Neural progenitor cell (in vitro differentiated cells): ENCODE measurements around the gene CD48. TPM values are rescaled to one million over a fixed set of nuclear protein-coding genes. Genes with fewer than 3 reads are reported as not detected.

Source experiments
- DNase-seq: peaks from one replicate; pipeline ENCODE4 v3.0.0-alpha.2; 2016; ENCODE audit warnings: low spot score
- H2AFZ ChIP-seq: fragments of 200-600 bp; sonication (generic); replicated peaks from 2 replicates; pipeline ENCODE4 v1.6.1; 2016; ENCODE audit warnings: antibody characterized with exemption
- H3F3A ChIP-seq: fragments of 200-600 bp; sonication (generic); 2 replicates; pipeline ENCODE4 v1.6.1; 2016; ENCODE audit warnings: antibody characterized with exemption, low read depth
- H3K27ac ChIP-seq: fragments of 200-600 bp; sonication (generic); 2 replicates; pipeline ENCODE4 v1.5.1; 2016; ENCODE audit warnings: mild to moderate bottlenecking
- H3K27me3 ChIP-seq: fragments of 200-600 bp; sonication (generic); 2 replicates; pipeline ENCODE4 v1.6.1; 2016; ENCODE audit warnings: mild to moderate bottlenecking, moderate library complexity
- H3K36me3 ChIP-seq: fragments of 200-600 bp; sonication (generic); 2 replicates; pipeline ENCODE4 v1.5.1; 2016
- H3K4me1 ChIP-seq: fragments of 200-600 bp; sonication (generic); 2 replicates; pipeline ENCODE4 v1.6.1; 2016; ENCODE audit warnings: mixed run types
- H3K4me2 ChIP-seq: fragments of 200-600 bp; sonication (generic); 2 replicates; pipeline ENCODE4 v1.6.1; 2016
- H3K4me3 ChIP-seq: fragments of 200-600 bp; sonication (generic); 2 replicates; pipeline ENCODE4 v1.5.1; 2016
- H3K79me2 ChIP-seq: fragments of 200-600 bp; sonication (generic); 2 replicates; pipeline ENCODE4 v1.6.1; 2016; ENCODE audit warnings: low read depth
- H3K9ac ChIP-seq: fragments of 200-600 bp; sonication (generic); 2 replicates; pipeline ENCODE4 v1.6.1; 2016
- H3K9me3 ChIP-seq: fragments of 200-600 bp; sonication (generic); 2 replicates; pipeline ENCODE4 v1.5.1; 2016; ENCODE audit warnings: low read depth
- H4K20me1 ChIP-seq: fragments of 200-600 bp; sonication (generic); 2 replicates; pipeline ENCODE4 v1.6.1; 2016; ENCODE audit warnings: low read depth
- H3K27ac Mint-ChIP-seq: 3 replicates; pipeline ENCODE4 v1.8.0; 2021; ENCODE audit warnings: mixed read lengths
- H3K27me3 Mint-ChIP-seq: 2 replicates; pipeline ENCODE4 v1.8.0; 2022; ENCODE audit warnings: low read depth, mild to moderate bottlenecking, inconsistent platforms, moderate library complexity, mixed read lengths; ENCODE audit not compliant: insufficient read depth
- H3K36me3 Mint-ChIP-seq: 3 replicates; pipeline ENCODE4 v1.8.0; 2021; ENCODE audit warnings: mixed read lengths
- H3K4me1 Mint-ChIP-seq: 3 replicates; pipeline ENCODE4 v1.8.0; 2021; ENCODE audit warnings: mixed read lengths
- H3K4me3 Mint-ChIP-seq: 3 replicates; pipeline ENCODE4 v1.8.0; 2021; ENCODE audit warnings: mild to moderate bottlenecking, moderate library complexity, mixed read lengths
- H3K9me3 Mint-ChIP-seq: 3 replicates; pipeline ENCODE4 v1.8.0; 2020; ENCODE audit warnings: mixed read lengths
- CTCF ChIP-seq: fragments of 200-600 bp; sonication (generic); IDR thresholded peaks from 2 replicates; pipeline ENCODE4 v1.5.1; 2017; ENCODE audit warnings: antibody characterized with exemption, mild to moderate bottlenecking
- EZH2 ChIP-seq: fragments of 200-600 bp; sonication (generic); IDR thresholded peaks from 2 replicates; pipeline ENCODE4 v1.6.1; 2017; ENCODE audit warnings: antibody characterized with exemption, mild to moderate bottlenecking, moderate library complexity
- EZH2phosphoT487 ChIP-seq: fragments of 200-600 bp; sonication (generic); IDR thresholded peaks from 2 replicates; pipeline ENCODE4 v1.6.1; 2017; ENCODE audit warnings: antibody characterized with exemption
- total RNA-seq: library from RNA; depleted of rRNA; stranded (reverse); fragments of >200 nt; gene quantifications from 2 replicates; pipeline ENCODE4 v1.2.3, GENCODE V29; 2015; ENCODE audit warnings: low replicate concordance

CD48 gene
- total RNA-seq, 1 donor from 2014 or later: not detected

- Histone ChIP-seq H3K4me2 (no peak overlapping the region), H3K9ac (no peak overlapping the region), H3K27ac (no peak overlapping the region), H3K79me2 (no peaks in the 10 kb centered on the region), H3K4me3 (no peak overlapping the region), H3K36me3 (no peaks in the 10 kb centered on the region), H4K20me1 (no peaks in the 10 kb centered on the region), H3K4me1 (peaks cover 3% of the 10 kb centered on the region), H2AFZ (no peak overlapping the region), H3K27me3 (no peaks in the 10 kb centered on the region), H3K9me3 (no peaks in the 10 kb centered on the region), H3F3A (no peaks in the 10 kb centered on the region)
- H3K4me3 Mint-ChIP-seq: no peak overlapping the region
- no peaks in the 10 kb centered on the region for H3K36me3 Mint-ChIP-seq
- H3K4me1 Mint-ChIP-seq: peaks cover 2% of the 10 kb centered on the region
- H3K9me3 Mint-ChIP-seq: no peaks in the 10 kb centered on the region
- no peak for DNase-seq
- TF ChIP-seq EZH2: no peak
- TF ChIP-seq CTCF: no peak
- no peak for TF ChIP-seq EZH2phosphoT487
- H3K27ac Mint-ChIP-seq: peak overlapping the region; percentile 25
- H3K27me3 Mint-ChIP-seq: peaks cover 3% of the 10 kb centered on the region
Measured at GRCh38 chr1:160676869-160677597, 34.6 kb downstream of the CD48 start.

- H3K4me3 Mint-ChIP-seq: no peak overlapping the region
- H3K36me3 Mint-ChIP-seq: no peaks in the 10 kb centered on the region
- no peak overlapping the region for H2AFZ ChIP-seq
- no peaks in the 10 kb centered on the region for H3K9me3 ChIP-seq
- no peaks in the 10 kb centered on the region for H3F3A ChIP-seq
- no peak overlapping the region for H3K27ac ChIP-seq
- no peaks in the 10 kb centered on the region for H3K36me3 ChIP-seq
- no peaks in the 10 kb centered on the region for H4K20me1 ChIP-seq
- no peak overlapping the region for H3K9ac ChIP-seq
- no peak overlapping the region for H3K27ac Mint-ChIP-seq
- H3K79me2 ChIP-seq: no peaks in the 10 kb centered on the region
- H3K27me3 Mint-ChIP-seq: no peaks in the 10 kb centered on the region
- no peak overlapping the region for H3K4me3 ChIP-seq
- H3K4me2 ChIP-seq: no peak overlapping the region
- peaks cover 7% of the 10 kb centered on the region for H3K4me1 ChIP-seq
- peak; percentile 75 for DNase-seq
- H3K4me1 Mint-ChIP-seq: no peaks in the 10 kb centered on the region
- TF ChIP-seq EZH2 (no peak), CTCF (peak; percentile 82), EZH2phosphoT487 (no peak)
- H3K27me3 ChIP-seq: no peaks in the 10 kb centered on the region
- no peaks in the 10 kb centered on the region for H3K9me3 Mint-ChIP-seq
Measured at GRCh38 chr1:160675641-160676410, 35.8 kb downstream of the CD48 start.

GRCh38 chr1:160674415-160674814 is 37.2 kb downstream of the CD48 start:
- Histone ChIP-seq H2AFZ (no peak overlapping the region), H3K9me3 (peaks cover under 1% of the 10 kb centered on the region), H3K36me3 (no peaks in the 10 kb centered on the region), H3K79me2 (no peaks in the 10 kb centered on the region), H3K27me3 (no peaks in the 10 kb centered on the region), H3K4me3 (no peak overlapping the region), H3F3A (no peaks in the 10 kb centered on the region), H3K27ac (no peak overlapping the region), H4K20me1 (no peaks in the 10 kb centered on the region), H3K4me2 (no peak overlapping the region), H3K4me1 (peaks cover 7% of the 10 kb centered on the region), H3K9ac (no peak overlapping the region)
- no peaks in the 10 kb centered on the region for H3K9me3 Mint-ChIP-seq
- no peak overlapping the region for H3K27ac Mint-ChIP-seq
- TF ChIP-seq EZH2phosphoT487: no peak
- no peak for TF ChIP-seq CTCF
- no peak for TF ChIP-seq EZH2
- no peaks in the 10 kb centered on the region for H3K27me3 Mint-ChIP-seq
- H3K36me3 Mint-ChIP-seq: no peaks in the 10 kb centered on the region
- no peak overlapping the region for H3K4me3 Mint-ChIP-seq
- no peak for DNase-seq
- no peaks in the 10 kb centered on the region for H3K4me1 Mint-ChIP-seq
